ENCODE results near the gene LRP1-AS.

Gene LRP1-AS

GRCh38 chr12:57119294-57120085, 27.9 kb downstream of the LRP1-AS start:
- DNase-seq (ENCODE audit: low read depth): no peak

- DNase-seq (ENCODE audit: low read depth): no peak
Measured at GRCh38 chr12:57118711-57119271, 28.6 kb downstream of the LRP1-AS start.

GRCh38 chr12:57116580-57117281, 30.7 kb downstream of the LRP1-AS start:
- no peak for DNase-seq (ENCODE audit: low read depth)

DNA sequence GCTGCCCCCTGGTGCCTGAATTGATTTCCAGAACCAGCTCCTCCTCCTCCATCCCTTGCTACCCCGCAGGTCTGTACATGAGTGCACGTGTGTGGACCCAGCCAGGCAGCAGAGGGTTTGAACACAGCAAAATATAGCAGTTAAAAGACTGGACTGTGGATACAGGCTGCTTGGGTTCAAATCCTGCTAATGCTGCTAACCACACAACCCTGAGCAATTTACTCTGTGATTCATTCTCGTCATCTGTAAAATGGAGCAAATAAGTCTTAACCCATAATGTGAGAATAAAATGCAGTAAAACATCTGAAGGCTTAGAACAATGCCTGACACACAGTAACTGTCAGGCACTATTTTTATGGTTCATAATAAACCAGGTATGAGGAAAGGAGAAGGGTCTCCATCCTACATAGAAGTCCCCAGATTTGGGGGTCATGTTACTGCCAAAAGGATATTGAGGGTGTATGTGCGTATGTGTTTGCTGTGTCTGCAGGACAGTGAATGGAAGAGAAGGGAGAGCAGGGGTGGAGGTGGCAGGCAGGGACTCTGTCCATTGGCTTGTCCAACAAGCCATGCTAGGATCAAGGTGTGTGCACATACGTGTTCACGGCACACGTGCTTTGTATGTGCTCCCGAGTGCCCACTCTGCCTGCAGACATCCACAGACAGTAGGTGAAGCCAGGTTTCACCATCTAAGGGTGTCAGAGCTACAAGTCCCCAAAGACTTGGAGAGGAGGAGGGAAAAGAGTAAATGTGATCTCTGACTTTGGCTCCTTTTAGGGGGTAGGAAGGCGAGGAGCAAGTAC, 34.7 kb downstream of the LRP1-AS start:
- no peak for DNase-seq (ENCODE audit: low read depth)

- peak; percentile 77 for DNase-seq (ENCODE audit: low read depth)
Measured at GRCh38 chr12:57111031-57111734, 36.2 kb downstream of the LRP1-AS start, which contains the start of gene STAT6. Gene STAT6 (minus strand): TSS chr12:57111362. CDS start chr12:57108278, 3,084 bp downstream.

GRCh38 chr12:57110104-57111030, 37.1 kb downstream of the LRP1-AS start:
- no peak for DNase-seq (ENCODE audit: low read depth)

DNA sequence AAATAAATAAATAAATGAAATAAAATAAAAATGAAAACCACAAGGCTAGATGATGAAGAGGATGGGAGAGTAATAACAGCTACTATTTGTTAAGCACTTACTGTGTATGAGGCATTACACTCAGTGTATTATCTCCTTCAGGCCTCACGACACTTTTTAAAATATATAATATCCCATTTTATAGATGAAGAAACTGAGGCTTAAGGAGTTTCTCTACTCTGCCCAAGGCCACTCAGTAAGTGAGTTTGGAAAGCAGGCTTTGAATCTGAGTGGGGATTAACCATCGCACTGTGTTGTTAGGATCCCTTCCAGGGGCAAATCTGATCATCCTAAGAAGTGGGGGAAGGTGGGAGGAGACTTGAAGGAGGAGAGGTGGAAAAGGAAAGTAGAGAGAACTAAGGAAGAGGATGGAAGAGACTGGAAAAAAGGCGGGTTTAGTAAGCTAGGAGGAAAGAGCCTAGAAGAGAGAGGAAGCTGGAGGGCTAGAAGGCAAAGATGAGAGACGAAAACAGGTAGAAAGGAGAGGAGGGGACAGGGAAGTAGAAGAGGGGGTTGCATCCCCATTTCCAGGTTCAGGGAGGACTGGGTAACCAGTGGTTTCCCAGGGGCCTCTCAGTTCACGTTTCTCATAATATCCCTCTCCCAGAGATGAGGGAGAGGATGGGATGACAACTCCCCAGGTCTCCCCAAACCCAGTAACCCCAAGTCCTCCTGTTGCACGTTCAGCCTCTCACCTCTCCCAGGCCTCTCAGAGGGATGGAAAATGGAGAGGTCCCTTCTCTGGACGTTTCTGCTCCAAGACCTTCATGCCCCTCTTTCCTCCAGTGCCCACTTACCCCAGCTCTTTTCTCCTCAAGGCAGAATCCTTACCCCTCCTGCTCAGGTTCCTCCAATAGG, 38.0 kb downstream of the LRP1-AS start:
- no peak for DNase-seq (ENCODE audit: low read depth)

GRCh38 chr12:57107456-57108155, 39.8 kb downstream of the LRP1-AS start:
- DNase-seq (ENCODE audit: low read depth): no peak

DNA sequence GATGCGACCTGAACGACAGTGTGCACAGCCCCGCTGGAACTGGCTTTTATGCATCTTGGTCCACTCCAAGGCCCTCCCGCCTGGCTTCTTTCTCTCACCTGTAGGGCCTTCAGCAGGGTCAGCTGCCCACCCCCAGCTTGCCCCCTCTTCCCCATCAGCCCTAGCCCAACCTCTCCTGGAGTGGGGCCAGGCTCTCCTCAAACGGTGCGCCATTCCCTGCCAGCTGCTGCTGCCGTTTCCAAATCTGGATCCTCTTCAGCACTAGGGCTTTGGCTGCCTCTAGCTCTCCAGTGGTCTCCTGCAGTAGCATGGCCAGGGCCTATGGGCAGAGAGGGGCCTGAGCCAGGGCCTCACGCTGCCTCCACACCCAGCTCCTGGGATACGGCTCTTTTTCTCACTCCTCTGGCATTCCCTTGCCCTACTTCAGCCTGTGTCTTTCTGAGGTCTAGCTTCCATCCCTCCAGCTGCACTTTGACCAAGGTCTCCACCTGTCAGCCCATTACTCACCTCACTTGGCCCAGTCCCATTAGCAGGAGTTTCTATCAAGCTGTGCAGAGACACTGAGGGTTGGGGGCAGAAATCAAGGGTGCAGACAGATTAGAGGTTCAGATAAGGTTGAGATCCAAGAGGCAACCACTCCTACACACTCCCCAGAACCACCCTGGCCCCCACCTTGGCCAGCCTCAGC, 41.3 kb downstream of the LRP1-AS start:
- DNase-seq (ENCODE audit: low read depth): no peak

- DNase-seq (ENCODE audit: low read depth): no peak
Measured at GRCh38 chr12:57105011-57105753, 42.2 kb downstream of the LRP1-AS start.

DNA sequence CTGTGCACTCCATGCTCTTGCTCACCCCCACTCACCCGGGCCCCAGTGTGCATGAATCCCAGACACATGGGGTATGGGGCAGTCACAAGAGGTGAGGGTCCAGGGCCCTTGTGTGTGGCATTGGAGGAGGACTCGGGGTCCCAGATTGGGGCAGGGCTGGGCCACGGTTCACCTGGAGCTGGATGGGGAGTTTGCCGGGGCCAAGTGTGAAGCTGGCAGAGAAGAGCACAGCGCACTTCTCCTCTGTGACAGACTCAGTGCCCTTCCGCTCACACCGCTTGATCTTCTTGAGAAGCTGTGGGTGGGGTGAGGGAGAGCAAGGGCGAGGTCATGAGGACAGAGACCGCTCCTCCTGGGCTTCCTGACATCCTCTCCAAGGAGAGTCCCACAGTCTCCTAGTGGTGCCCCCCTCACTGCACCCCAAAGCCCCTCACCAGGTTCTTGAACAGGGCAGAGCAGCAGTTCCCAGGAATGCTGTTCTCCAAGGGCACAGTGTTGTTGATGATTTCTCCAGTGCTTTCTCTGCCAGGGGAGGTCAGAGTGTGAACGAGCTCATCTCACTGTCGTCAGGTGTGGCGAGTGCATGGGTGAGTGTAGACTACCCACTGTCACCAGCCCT, 43.0 kb downstream of the LRP1-AS start:
- DNase-seq (ENCODE audit: low read depth): no peak

DNA sequence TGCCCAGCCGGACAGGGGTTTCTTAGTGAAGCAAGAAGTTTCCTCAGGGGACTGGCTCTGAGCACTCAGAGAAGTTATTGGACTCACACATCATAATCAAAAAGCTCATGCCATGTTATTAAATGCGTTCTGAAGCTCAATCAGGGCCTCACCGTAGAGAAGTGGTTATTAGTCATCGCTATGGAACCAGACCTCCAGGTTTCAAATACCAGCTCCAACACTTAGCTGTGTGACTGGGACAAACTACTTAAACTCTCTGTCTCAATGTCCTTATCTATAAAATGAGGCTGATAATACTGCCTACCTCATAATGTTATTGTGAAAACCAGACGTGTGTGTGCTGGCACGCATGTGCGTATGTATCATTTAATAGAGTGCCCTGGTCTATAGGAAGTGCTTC, 43.6 kb downstream of the LRP1-AS start:
- DNase-seq (ENCODE audit: low read depth): no peak

GRCh38 chr12:57101892-57102695, 45.3 kb downstream of the LRP1-AS start:
- no peak for DNase-seq (ENCODE audit: low read depth)

DNA sequence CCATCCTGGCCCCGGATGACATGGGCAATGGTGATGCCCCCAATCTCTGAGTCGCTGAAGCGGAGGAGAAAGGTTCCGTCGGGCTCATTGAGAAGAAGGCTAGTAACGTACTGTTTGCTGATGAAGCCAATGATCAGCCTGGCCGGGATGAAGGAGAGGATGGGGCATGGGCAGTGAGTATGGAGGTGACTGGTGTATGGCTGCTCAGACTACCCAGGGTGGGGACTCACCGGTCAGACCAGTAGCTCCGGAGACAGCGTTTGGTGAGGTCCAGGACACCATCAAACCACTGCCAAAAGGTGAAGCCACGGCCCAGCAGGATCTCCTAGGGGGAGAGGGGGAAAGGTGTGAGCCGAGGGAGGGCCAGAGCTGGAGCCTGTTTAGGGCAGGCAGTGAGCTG, 47.7 kb downstream of the LRP1-AS start:
- no peak for DNase-seq (ENCODE audit: low read depth)

- DNase-seq (ENCODE audit: low read depth): no peak
Measured at GRCh38 chr12:57099047-57099714, 48.2 kb downstream of the LRP1-AS start.

- DNase-seq (ENCODE audit: low read depth): no peak
Measured at GRCh38 chr12:57098546-57098945, 48.9 kb downstream of the LRP1-AS start.

All from stimulated activated CD8-positive, alpha-beta memory T cell treated with anti-CD3 and anti-CD28 coated beads, Interleukin-12 subunit alpha, Interleukin-12 subunit beta, amount 100 ng/mL, for 1 hour (primary cell).